Measurements from ENCODE around the gene KCTD11. TPM values are rescaled to one million over a fixed set of nuclear protein-coding genes. Genes with fewer than 3 reads are reported as not detected.

Gene KCTD11
- total and polyA plus RNA-seq, 8 donors = 0.58 to 14.1 (median 6.4) TPM

DNA sequence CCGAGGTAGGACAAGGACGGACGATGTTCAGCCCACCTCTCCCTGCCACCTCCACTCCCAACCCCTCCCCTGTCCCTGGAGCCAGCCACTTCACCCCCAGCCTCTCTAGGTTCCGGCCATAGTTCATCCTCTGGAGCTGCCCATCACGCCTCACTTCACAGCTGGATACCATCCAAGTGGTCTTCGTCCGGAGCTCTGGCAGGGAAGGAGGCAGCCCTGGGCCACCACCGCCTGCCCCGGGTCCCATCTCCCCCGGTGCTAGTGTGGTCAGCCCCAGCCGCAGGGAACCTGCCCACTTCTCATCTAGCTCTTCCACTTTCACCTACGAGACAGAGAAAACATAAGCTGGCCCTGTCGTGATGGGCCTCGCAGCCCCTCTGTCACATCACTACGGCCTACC is 30.5 kb upstream of the KCTD11 start:
- TF ChIP-seq POLR2AphosphoS5 (IDR thresholded peaks at IDR 0.05) = no peak
- WGBS, 5 donors = 85 to 95% (median 92%) methylated on average over 15 of the region's 15 CpGs
- Histone ChIP-seq H3K4me3 (no peak overlapping the region), H3K4me1 (peaks cover 0 to 8% (median 4%) of the 10 kb centered on the region in 4 donors), H3K9me3 (no peaks in the 10 kb centered on the region), H3K36me3 (peaks cover 65 to 100% (median 94%) of the 10 kb centered on the region in 4 donors), H3K27me3 (no peaks in the 10 kb centered on the region), H3K27ac (no peak overlapping the region)
- intact Hi-C loops (cut with DNase I; ENCODE audit: low total_unique reads) = no loop called here
- no peak for DNase-seq

DNA sequence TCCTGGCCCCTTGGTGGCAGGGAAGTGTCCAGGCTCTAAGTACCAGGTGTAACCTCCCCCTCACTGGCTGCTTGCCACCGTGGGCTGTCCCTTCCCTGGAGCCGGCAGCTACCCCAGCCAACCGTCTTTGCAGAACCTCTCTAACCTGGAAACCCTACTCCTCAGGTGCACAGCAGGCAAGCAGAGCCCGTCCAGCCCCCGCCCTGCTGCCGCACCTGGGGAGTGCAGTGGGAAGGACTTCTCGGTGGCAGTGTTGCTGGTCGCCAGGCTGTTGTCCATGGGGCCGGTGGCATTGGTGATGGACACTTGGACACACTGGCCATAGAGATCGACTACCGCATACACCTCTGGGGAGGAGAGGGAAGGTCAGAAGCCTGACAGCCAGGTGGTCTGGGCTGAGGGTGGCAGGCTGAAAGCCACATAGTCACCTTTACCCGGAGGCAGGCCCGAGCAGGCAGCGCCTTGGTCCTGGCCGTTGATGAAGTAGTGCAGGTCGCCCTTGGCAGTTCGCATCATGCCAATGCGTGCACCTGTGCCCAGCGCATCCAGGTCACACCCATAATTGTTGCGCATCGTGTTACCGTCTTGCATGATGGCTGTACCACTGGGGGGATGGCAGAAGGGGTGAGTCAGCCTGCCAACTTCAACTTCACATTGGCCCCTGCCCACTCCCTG is 29.3 kb upstream of the KCTD11 start:
- DNase-seq = no peak
- peaks cover 0 to 11% (median 7%) of the 10 kb centered on the region in 4 donors for H3K4me1 ChIP-seq
- H3K27ac ChIP-seq = no peak overlapping the region
- WGBS, 5 donors = 88 to 94% (median 90%) methylated on average over 17 to 22 of the region's 22 CpGs
- H3K27me3 ChIP-seq = no peaks in the 10 kb centered on the region
- H3K9me3 ChIP-seq = no peaks in the 10 kb centered on the region
- TF ChIP-seq POLR2A (IDR thresholded peaks at IDR 0.05) (no peak), POLR2AphosphoS5 (IDR thresholded peaks at IDR 0.05) (no peak), EP300 (IDR thresholded peaks at IDR 0.05) (no peak)
- TF ChIP-seq, protein P1, sequence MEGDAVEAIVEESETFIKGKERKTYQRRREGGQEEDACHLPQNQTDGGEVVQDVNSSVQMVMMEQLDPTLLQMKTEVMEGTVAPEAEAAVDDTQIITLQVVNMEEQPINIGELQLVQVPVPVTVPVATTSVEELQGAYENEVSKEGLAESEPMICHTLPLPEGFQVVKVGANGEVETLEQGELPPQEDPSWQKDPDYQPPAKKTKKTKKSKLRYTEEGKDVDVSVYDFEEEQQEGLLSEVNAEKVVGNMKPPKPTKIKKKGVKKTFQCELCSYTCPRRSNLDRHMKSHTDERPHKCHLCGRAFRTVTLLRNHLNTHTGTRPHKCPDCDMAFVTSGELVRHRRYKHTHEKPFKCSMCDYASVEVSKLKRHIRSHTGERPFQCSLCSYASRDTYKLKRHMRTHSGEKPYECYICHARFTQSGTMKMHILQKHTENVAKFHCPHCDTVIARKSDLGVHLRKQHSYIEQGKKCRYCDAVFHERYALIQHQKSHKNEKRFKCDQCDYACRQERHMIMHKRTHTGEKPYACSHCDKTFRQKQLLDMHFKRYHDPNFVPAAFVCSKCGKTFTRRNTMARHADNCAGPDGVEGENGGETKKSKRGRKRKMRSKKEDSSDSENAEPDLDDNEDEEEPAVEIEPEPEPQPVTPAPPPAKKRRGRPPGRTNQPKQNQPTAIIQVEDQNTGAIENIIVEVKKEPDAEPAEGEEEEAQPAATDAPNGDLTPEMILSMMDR (IDR thresholded peaks at IDR 0.05) = no peak
- intact Hi-C loops (cut with DNase I; ENCODE audit: low total_unique reads) = no loop called here
- peaks cover 57 to 95% (median 90%) of the 10 kb centered on the region in 4 donors for H3K36me3 ChIP-seq
- no peak overlapping the region for H3K4me3 ChIP-seq

DNA sequence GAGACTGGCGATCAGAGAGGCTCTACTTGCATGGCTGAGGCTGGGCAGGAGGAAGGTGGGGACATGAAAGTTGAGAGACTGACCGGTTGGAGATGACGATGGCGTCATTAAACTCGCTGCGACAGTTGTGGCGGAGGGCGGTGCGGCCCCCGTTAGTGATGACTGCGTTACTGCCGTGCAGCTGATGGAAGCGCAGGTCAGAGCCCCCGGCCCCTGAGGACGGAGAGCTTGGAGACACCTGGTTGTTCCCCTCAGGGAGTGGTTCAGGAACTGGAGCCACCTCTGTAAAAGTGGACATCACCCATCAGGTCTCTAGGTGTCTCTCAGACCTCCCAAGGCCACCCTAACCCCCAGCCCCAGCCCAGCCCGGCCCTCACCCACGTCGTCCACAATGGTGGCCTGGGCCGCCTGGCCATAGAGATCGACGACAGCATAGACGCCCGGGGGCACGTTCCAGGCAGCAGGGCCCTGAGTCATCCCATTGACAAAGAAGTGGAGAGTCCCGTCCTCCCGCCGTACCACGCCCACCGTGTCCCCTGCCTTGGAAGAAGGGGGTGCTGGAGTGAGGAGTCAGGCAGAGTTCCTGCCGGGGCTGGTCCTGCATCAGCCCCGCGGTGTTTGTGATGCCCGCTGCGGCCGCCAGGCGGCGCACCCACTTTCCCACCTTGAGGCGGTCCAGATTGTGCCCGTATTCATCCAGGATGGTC is 28.1 kb upstream of the KCTD11 start:
- peaks cover 5 to 23% (median 19%) of the 10 kb centered on the region in 4 donors for H3K4me1 ChIP-seq
- H3K9me3 ChIP-seq = no peaks in the 10 kb centered on the region
- no peak overlapping the region for H3K27ac ChIP-seq
- no peak overlapping the region for H3K4me3 ChIP-seq
- H3K27me3 ChIP-seq = no peaks in the 10 kb centered on the region
- intact Hi-C loops (cut with DNase I; ENCODE audit: low total_unique reads) = no loop called here
- peak; percentile 67 to 73 for DNase-seq
- TF ChIP-seq POLR2AphosphoS5 (IDR thresholded peaks at IDR 0.05) (no peak), POLR2A (IDR thresholded peaks at IDR 0.05) (no peak), EP300 (IDR thresholded peaks at IDR 0.05) (no peak)
- TF ChIP-seq, protein P1 (IDR thresholded peaks at IDR 0.05) = peak in 5 of 7 experiments; percentile 46 to 87 (median 84)
- WGBS, 5 donors = 61 to 66% (median 62%) methylated on average over 23 to 39 of the region's 39 CpGs
- peaks cover 46 to 83% (median 78%) of the 10 kb centered on the region in 4 donors for H3K36me3 ChIP-seq

- DNase-seq = no peak
- intact Hi-C loops (cut with DNase I; ENCODE audit: low total_unique reads) = no loop called here
- no peaks in the 10 kb centered on the region for H3K27me3 ChIP-seq
- no peak overlapping the region for H3K4me3 ChIP-seq
- no peak overlapping the region for H3K27ac ChIP-seq
- H3K9me3 ChIP-seq = no peaks in the 10 kb centered on the region
- peaks cover 5 to 24% (median 19%) of the 10 kb centered on the region in 4 donors for H3K4me1 ChIP-seq
- no peak for TF ChIP-seq POLR2AphosphoS5 (IDR thresholded peaks at IDR 0.05)
- TF ChIP-seq, protein P1 (IDR thresholded peaks at IDR 0.05) = peak in 1 of 7 experiments; percentile 3
- WGBS, 5 donors = 69 to 89% (median 83%) methylated on average over 3 of the region's 3 CpGs
- H3K36me3 ChIP-seq = peaks cover 44 to 80% (median 73%) of the 10 kb centered on the region in 4 donors
Observed at GRCh38 chr17:7324438-7324779, 27.6 kb upstream of the KCTD11 start.
